Trophoblast cell (in vitro differentiated cells and primary cell): ENCODE measurements around the gene SLC5A10.
"Not testable (repeated sequence)": the region's sequence is repeated elsewhere in the genome, so short reads cannot be mapped to it uniquely, and the experiment has no call there.

Experiments
- DNase-seq, 2 donors: peaks; one replicate each; pipeline ENCODE4 v3.0.0-alpha.2; 2016
- H2AFZ ChIP-seq: 2 replicates; pipeline ENCODE4 v1.6.1; 2013; ENCODE audit warnings: low read length, moderate library complexity, mild to moderate bottlenecking; ENCODE audit not compliant: insufficient read depth, poor library complexity
- H2AK5ac ChIP-seq: 2 replicates; pipeline ENCODE4 v1.6.1; 2013; ENCODE audit warnings: mild to moderate bottlenecking, low read length
- H2BK120ac ChIP-seq: 2 replicates; pipeline ENCODE4 v1.6.1; 2013; ENCODE audit warnings: low read length, mild to moderate bottlenecking, moderate library complexity; ENCODE audit not compliant: insufficient read depth, poor library complexity
- H2BK12ac ChIP-seq: 2 replicates; pipeline ENCODE4 v1.6.1; 2013; ENCODE audit warnings: mild to moderate bottlenecking, low read length, moderate library complexity
- H2BK5ac ChIP-seq: 2 replicates; pipeline ENCODE4 v1.6.1; 2013; ENCODE audit warnings: low read length, low read depth, moderate library complexity, mild to moderate bottlenecking; ENCODE audit not compliant: poor library complexity
- H3K14ac ChIP-seq: 2 replicates; pipeline ENCODE4 v1.6.1; 2013; ENCODE audit warnings: mild to moderate bottlenecking, low read length
- H3K18ac ChIP-seq: 2 replicates; pipeline ENCODE4 v1.6.1; 2013; ENCODE audit warnings: mild to moderate bottlenecking, low read length
- H3K23ac ChIP-seq: 2 replicates; pipeline ENCODE4 v1.6.1; 2013; ENCODE audit warnings: low read length
- H3K27ac ChIP-seq: 2 replicates; pipeline ENCODE4 v1.5.1; 2013; ENCODE audit warnings: low read depth, mild to moderate bottlenecking, inconsistent platforms, low read length, moderate library complexity
- H3K27me3 ChIP-seq: 2 replicates; pipeline ENCODE4 v1.6.1; 2013; ENCODE audit warnings: inconsistent platforms, mild to moderate bottlenecking, low read length, moderate library complexity; ENCODE audit not compliant: insufficient read depth
- H3K36me3 ChIP-seq, 2 experiments: 1 replicate in 1 of 2; 2 replicates in 1 of 2; pipeline ENCODE4 v1.6.1; 2013; ENCODE audit warnings: low read length in 2 of 2, mild to moderate bottlenecking in 2 of 2, moderate library complexity in 1 of 2; ENCODE audit not compliant: insufficient read depth in 2 of 2, control insufficient read depth in 1 of 2
- H3K4ac ChIP-seq: 2 replicates; pipeline ENCODE4 v1.6.1; 2013; ENCODE audit warnings: low read depth, mild to moderate bottlenecking, low read length, moderate library complexity
- H3K4me1 ChIP-seq, 2 experiments: 1 replicate in 1 of 2; 2 replicates in 1 of 2; pipeline ENCODE4 v1.6.1; 2013; ENCODE audit warnings: low read length in 2 of 2, mild to moderate bottlenecking in 2 of 2, moderate library complexity in 1 of 2; ENCODE audit not compliant: insufficient read depth in 2 of 2, control insufficient read depth in 1 of 2
- H3K4me2 ChIP-seq: 2 replicates; pipeline ENCODE4 v1.6.1; 2013; ENCODE audit warnings: inconsistent platforms, mild to moderate bottlenecking, low read length, moderate library complexity
- H3K4me3 ChIP-seq: 2 replicates; pipeline ENCODE4 v1.5.1; 2013; ENCODE audit warnings: mild to moderate bottlenecking, low read depth, low read length, inconsistent platforms
- H3K79me1 ChIP-seq: one replicate; pipeline ENCODE4 v1.6.1; 2013; ENCODE audit warnings: low read length
- H3K79me2 ChIP-seq: 2 replicates; pipeline ENCODE4 v1.6.1; 2013; ENCODE audit warnings: low read length, mild to moderate bottlenecking; ENCODE audit not compliant: control insufficient read depth, insufficient read depth, poor library complexity
- H3K9ac ChIP-seq: 2 replicates; pipeline ENCODE4 v1.6.1; 2013; ENCODE audit warnings: mild to moderate bottlenecking, low read length
- H3K9me3 ChIP-seq: 2 replicates; pipeline ENCODE4 v1.6.1; 2013; ENCODE audit warnings: low read depth, mild to moderate bottlenecking, control low read depth, inconsistent platforms, low read length; ENCODE audit not compliant: insufficient read depth
- H4K12ac ChIP-seq: 2 replicates; pipeline ENCODE4 v1.6.1; 2013; ENCODE audit warnings: low read depth, mild to moderate bottlenecking, low read length, moderate library complexity
- H4K8ac ChIP-seq: 2 replicates; pipeline ENCODE4 v1.6.1; 2013; ENCODE audit warnings: low read depth, mild to moderate bottlenecking, low read length, moderate library complexity
- H4K91ac ChIP-seq: one replicate; pipeline ENCODE4 v1.6.1; 2013; ENCODE audit warnings: low read depth, mild to moderate bottlenecking, low read length, moderate library complexity
- WGBS: extraction: QIAGEN DNeasy Blood & Tissue Kit; methylation state at CpG from one replicate; pipeline ENCODE4 v1.1.7; 2013; ENCODE audit warnings: missing lambda C conversion rate; ENCODE audit not compliant: insufficient read length, insufficient coverage; ENCODE audit errors: extremely low coverage; 5-methylcytosine and 5-hydroxymethylcytosine counted together

SLC5A10 gene

DNA sequence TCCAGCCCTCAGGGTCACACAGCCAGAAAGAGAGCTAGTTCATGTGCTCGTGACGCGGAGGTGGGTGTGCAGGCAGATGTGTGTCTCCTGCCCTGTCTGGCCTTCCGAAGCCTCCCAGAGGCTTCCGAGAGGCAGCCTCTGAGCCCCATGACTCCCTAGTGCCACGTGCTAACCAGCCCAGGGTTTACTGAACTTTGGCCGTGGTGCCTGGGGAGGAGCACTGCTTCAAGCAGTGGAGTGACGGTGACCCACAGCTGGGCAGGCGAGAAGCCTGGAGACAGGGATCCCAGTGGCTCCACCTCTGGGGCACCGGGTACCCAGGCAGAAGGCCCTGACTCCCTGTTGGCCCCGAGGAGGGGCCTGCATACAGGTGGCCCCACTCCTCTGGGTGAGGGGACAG lies 76.7 kb downstream of the SLC5A10 start:
- not testable (repeated sequence) for H3K27ac ChIP-seq, H3K4me2 ChIP-seq, H3K4me1 ChIP-seq, H2AK5ac ChIP-seq, H3K4ac ChIP-seq, H2AFZ ChIP-seq, H3K9me3 ChIP-seq, DNase-seq, H4K12ac ChIP-seq, H3K23ac ChIP-seq, H4K8ac ChIP-seq, H3K79me2 ChIP-seq, H3K18ac ChIP-seq, H3K14ac ChIP-seq, H2BK12ac ChIP-seq, H2BK120ac ChIP-seq, H3K4me3 ChIP-seq, H4K91ac ChIP-seq, H3K9ac ChIP-seq, H3K27me3 ChIP-seq, H3K36me3 ChIP-seq, H3K79me1 ChIP-seq, H2BK5ac ChIP-seq
- no CpG with 5 or more reads among the region's 11 CpGs for WGBS

DNA sequence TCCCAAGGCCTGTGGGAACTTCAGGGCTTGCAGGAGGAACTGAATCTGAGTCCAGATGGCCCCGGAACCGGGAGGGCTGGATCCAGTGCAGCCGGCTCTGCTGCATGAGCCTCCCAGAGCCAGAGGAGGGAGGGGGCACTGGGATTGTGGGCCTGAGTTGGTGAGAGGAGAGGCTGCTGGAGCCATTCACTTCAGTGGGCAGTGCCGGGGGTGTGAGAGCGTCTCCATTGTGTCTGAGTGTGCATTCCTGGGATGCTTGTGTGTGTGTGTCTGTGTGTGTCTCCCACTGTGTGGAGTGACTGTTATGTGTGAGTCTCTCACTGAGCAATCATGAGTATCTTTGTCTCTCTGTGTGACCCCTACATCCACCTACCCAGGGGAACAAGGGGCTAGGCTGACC lies 77.8 kb downstream of the SLC5A10 start:
- H3K4me2 ChIP-seq, H3K79me2 ChIP-seq, DNase-seq, H2AK5ac ChIP-seq, H4K12ac ChIP-seq, H2BK12ac ChIP-seq, H2BK5ac ChIP-seq, H2AFZ ChIP-seq, H4K91ac ChIP-seq, H3K4me3 ChIP-seq, H3K4me1 ChIP-seq, H3K9me3 ChIP-seq, H3K36me3 ChIP-seq, H3K27ac ChIP-seq, H3K18ac ChIP-seq, H4K8ac ChIP-seq, H2BK120ac ChIP-seq, H3K9ac ChIP-seq, H3K79me1 ChIP-seq, H3K14ac ChIP-seq, H3K27me3 ChIP-seq, H3K23ac ChIP-seq, H3K4ac ChIP-seq: not testable (repeated sequence)
- WGBS: no CpG with 5 or more reads among the region's 5 CpGs

DNA sequence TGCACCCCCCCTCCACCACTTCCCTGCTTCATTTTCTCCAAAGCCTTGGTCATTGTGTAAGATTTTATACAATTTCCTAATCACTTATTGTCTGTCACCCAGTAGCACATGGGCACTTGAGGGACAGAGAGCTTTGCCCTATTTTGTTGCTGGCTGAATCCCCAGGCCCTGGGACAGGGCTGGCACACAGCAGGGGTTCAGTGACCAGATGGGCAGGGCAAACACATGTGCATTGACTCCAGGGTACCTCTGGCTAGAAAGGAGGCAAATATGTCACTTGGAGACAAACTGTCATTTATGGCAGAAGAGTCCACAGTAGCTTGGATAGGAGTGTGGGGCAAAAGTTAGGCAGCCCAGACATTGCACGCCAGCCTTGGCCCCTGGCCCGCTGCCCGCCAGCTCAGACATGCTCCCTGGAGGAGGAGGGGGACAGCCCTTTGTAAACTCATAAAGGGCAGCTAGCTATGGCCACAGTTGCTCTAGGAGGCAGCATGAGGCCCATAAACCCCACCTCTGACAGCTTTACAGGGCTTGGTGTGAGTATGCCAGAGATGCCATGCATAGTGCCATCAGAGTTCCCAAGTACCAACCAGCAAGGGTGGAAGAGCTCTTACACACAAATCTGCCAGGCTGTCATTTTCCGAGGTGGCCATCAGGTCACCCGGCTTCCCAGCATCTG lies 78.9 kb downstream of the SLC5A10 start:
- H3K36me3 ChIP-seq, H4K8ac ChIP-seq, H3K4me2 ChIP-seq, H4K12ac ChIP-seq, H3K14ac ChIP-seq, H3K4me3 ChIP-seq, H3K79me2 ChIP-seq, H3K9ac ChIP-seq, H2BK5ac ChIP-seq, H3K18ac ChIP-seq, H2BK12ac ChIP-seq, DNase-seq, H3K4ac ChIP-seq, H2AFZ ChIP-seq, H3K27me3 ChIP-seq, H3K79me1 ChIP-seq, H2AK5ac ChIP-seq, H2BK120ac ChIP-seq, H3K4me1 ChIP-seq, H4K91ac ChIP-seq, H3K9me3 ChIP-seq, H3K23ac ChIP-seq, H3K27ac ChIP-seq: not testable (repeated sequence)
- no CpG with 5 or more reads among the region's 5 CpGs for WGBS

DNA sequence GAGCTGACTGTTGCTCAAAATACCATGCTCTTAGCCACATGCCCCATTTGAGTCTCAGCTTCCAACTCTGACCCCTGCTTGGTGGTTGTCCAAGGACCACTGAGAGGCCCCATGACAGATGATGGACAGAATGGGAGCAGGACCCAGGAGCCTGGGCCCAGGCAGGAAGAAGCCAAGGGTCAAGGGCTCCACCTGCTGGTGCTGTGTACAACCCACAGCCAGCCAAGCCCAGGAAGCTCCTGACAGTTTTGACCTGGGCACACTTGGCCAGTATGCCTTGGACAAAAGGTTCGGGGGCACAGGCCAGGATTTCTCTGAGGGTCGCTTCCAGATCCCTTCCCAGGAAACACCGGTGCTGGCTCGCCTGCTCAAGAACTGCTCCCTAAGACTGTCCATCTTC lies 79.8 kb downstream of the SLC5A10 start:
- not testable (repeated sequence) for H3K9ac ChIP-seq, H4K12ac ChIP-seq, H2BK120ac ChIP-seq, H3K27ac ChIP-seq, H3K79me1 ChIP-seq, H4K91ac ChIP-seq, H2AFZ ChIP-seq, H2AK5ac ChIP-seq, H4K8ac ChIP-seq, H3K27me3 ChIP-seq, H2BK5ac ChIP-seq, H3K4me3 ChIP-seq, H3K79me2 ChIP-seq, H3K23ac ChIP-seq, H3K18ac ChIP-seq, DNase-seq, H3K4me1 ChIP-seq, H3K14ac ChIP-seq, H3K9me3 ChIP-seq, H3K4ac ChIP-seq, H3K4me2 ChIP-seq, H3K36me3 ChIP-seq, H2BK12ac ChIP-seq
- no CpG with 5 or more reads among the region's 4 CpGs for WGBS
